ENCODE measurements around the gene IGF2R. TPM values are rescaled to one million over a fixed set of nuclear protein-coding genes. Genes with fewer than 3 reads are reported as not detected.

Gene IGF2R
- total RNA-seq, 1 experiment from 2014 or later, result 75.3 TPM

GRCh38 chr6:160065200-160065599, 96.3 kb downstream of the IGF2R start (continued):
- TF ChIP-seq STAT6 (CRISPR knock-in tag; conservative IDR thresholded peaks at IDR 0.05; ENCODE audit: low read depth) (no peak), ZNF317 (CRISPR knock-in tag; IDR thresholded peaks at IDR 0.05; ENCODE audit: borderline replicate concordance, low read depth) (no peak), ZBTB43 (CRISPR knock-in tag; IDR thresholded peaks at IDR 0.05) (no peak)
- TF ChIP-seq, protein P1, sequence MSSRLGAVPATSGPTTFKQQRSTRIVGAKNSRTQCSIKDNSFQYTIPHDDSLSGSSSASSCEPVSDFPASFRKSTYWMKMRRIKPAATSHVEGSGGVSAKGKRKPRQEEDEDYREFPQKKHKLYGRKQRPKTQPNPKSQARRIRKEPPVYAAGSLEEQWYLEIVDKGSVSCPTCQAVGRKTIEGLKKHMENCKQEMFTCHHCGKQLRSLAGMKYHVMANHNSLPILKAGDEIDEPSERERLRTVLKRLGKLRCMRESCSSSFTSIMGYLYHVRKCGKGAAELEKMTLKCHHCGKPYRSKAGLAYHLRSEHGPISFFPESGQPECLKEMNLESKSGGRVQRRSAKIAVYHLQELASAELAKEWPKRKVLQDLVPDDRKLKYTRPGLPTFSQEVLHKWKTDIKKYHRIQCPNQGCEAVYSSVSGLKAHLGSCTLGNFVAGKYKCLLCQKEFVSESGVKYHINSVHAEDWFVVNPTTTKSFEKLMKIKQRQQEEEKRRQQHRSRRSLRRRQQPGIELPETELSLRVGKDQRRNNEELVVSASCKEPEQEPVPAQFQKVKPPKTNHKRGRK (CRISPR knock-in tag; IDR thresholded peaks at IDR 0.05; ENCODE audit: borderline replicate concordance), result no peak

DNA sequence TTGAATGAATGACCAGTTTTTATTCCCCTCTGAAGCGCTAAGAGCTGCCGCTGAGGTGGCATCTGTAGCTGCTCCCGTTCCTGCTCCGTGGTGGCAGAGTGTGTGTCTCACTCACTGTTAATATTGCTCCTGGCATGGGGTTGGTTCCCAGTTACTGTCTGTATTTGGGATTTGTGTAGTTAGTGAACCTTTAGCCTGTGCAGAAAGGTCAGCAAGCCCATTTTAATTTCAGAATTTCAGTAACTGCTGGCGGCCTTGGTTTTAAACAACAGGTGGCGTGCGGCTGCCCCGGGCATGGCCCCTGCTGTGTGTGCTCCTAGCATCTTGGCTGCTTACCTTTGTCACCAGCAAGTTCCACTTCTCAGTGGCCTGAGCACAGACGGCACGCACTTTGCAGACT, 98.7 kb downstream of the IGF2R start:
- peaks cover 69% of the 10 kb centered on the region for H3K36me3 Mint-ChIP-seq
- no peak overlapping the region for H3K4me3 Mint-ChIP-seq
- ATAC-seq (no peak), DNase-seq (ENCODE audit: low spot score) (no peak)
- no peaks in the 10 kb centered on the region for H3K4me1 Mint-ChIP-seq
- ChIA-PET CTCF (no interaction called here), POLR2A (no interaction called here)
- no peak overlapping the region for H3K27ac Mint-ChIP-seq
- no peaks in the 10 kb centered on the region for H3K9me3 Mint-ChIP-seq
- no peaks in the 10 kb centered on the region for H3K27me3 Mint-ChIP-seq (ENCODE audit: low read depth)
- no peak for TF ChIP-seq ZNF121 (CRISPR knock-in tag; IDR thresholded peaks at IDR 0.05)
- TF ChIP-seq EMX1 (CRISPR knock-in tag; IDR thresholded peaks at IDR 0.05), result no peak
- TF ChIP-seq, protein P2, sequence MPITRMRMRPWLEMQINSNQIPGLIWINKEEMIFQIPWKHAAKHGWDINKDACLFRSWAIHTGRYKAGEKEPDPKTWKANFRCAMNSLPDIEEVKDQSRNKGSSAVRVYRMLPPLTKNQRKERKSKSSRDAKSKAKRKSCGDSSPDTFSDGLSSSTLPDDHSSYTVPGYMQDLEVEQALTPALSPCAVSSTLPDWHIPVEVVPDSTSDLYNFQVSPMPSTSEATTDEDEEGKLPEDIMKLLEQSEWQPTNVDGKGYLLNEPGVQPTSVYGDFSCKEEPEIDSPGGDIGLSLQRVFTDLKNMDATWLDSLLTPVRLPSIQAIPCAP (CRISPR knock-in tag; IDR thresholded peaks at IDR 0.05), result no peak
- no peak for TF ChIP-seq CREM (CRISPR knock-in tag; IDR thresholded peaks at IDR 0.05)
- no peak for TF ChIP-seq GABPB1 (CRISPR knock-in tag; IDR thresholded peaks at IDR 0.05)
- TF ChIP-seq, protein P3, sequence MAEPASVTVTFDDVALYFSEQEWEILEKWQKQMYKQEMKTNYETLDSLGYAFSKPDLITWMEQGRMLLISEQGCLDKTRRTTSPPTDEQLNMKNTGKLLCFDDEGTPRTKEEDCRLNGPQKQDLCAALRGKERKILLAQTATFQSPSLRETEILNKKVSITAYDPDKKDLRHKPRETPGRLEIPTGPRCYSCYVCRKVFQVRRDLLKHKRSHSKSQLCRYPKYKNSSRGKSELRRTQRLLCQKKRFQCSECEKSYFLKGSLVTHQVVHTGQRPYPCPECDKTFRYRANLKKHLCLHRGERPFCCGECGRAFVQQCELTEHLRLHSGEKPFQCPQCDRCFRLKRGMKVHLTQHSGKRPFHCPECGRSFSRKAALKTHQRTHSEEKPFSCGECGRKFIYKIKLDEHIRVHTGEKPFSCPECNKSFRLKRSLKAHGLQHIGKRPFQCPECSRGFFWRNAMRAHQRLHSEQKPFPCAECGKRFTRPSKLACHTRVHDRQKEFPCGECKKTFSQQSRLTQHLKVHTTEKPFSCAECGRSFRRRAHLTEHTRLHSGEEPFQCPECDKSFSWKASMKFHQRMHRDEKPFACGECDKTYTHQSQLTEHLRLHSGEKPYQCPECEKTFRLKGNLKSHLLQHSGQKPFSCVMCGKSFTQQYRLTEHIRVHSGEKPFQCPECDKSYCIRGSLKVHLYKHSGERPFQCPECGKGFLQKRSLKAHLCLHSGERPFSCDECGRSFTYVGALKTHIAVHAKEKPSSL (CRISPR knock-in tag; conservative IDR thresholded peaks at IDR 0.05), result no peak
- no peak for TF ChIP-seq PREB (CRISPR knock-in tag; IDR thresholded peaks at IDR 0.05; ENCODE audit: borderline replicate concordance)
- TF ChIP-seq STAT6 (CRISPR knock-in tag; conservative IDR thresholded peaks at IDR 0.05; ENCODE audit: low read depth), result no peak
- TF ChIP-seq ZNF532 (CRISPR knock-in tag; IDR thresholded peaks at IDR 0.05; ENCODE audit: borderline replicate concordance), result no peak
- TF ChIP-seq, protein P4, sequence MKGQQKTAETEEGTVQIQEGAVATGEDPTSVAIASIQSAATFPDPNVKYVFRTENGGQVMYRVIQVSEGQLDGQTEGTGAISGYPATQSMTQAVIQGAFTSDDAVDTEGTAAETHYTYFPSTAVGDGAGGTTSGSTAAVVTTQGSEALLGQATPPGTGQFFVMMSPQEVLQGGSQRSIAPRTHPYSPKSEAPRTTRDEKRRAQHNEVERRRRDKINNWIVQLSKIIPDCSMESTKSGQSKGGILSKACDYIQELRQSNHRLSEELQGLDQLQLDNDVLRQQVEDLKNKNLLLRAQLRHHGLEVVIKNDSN (CRISPR knock-in tag; IDR thresholded peaks at IDR 0.05), result no peak
